Transverse colon (tissue), 4 donors: ENCODE data around the gene LYG1.

Experiments used
- POLR2A ChIP-seq: fragments of 450-650 bp; IDR thresholded peaks from one replicate; pipeline ENCODE4 v1.6.1; 2016; ENCODE audit warnings: antibody characterized with exemption, mild to moderate bottlenecking, moderate library complexity
- POLR2AphosphoS5 ChIP-seq, 3 donors: sonication (generic); formaldehyde crosslinking; IDR thresholded peaks; one replicate each; pipeline ENCODE4 v1.6.1; 2016; ENCODE audit warnings: antibody characterized with exemption in 3 of 3
- TF ChIP-seq, protein P1 (sequence below), 5 experiments: fragments of 200-600 bp in 3 of 5; fragments of 450-650 bp in 2 of 5; sonication (generic) in 3 of 5; IDR thresholded peaks; 1 replicate in 2 of 5; 2 replicates in 3 of 5; pipeline ENCODE4 v1.5.1; 2016 to 2017; ENCODE audit warnings: antibody characterized with exemption in 5 of 5, inconsistent platforms in 3 of 5, mild to moderate bottlenecking in 2 of 5, moderate library complexity in 1 of 5

DNA sequence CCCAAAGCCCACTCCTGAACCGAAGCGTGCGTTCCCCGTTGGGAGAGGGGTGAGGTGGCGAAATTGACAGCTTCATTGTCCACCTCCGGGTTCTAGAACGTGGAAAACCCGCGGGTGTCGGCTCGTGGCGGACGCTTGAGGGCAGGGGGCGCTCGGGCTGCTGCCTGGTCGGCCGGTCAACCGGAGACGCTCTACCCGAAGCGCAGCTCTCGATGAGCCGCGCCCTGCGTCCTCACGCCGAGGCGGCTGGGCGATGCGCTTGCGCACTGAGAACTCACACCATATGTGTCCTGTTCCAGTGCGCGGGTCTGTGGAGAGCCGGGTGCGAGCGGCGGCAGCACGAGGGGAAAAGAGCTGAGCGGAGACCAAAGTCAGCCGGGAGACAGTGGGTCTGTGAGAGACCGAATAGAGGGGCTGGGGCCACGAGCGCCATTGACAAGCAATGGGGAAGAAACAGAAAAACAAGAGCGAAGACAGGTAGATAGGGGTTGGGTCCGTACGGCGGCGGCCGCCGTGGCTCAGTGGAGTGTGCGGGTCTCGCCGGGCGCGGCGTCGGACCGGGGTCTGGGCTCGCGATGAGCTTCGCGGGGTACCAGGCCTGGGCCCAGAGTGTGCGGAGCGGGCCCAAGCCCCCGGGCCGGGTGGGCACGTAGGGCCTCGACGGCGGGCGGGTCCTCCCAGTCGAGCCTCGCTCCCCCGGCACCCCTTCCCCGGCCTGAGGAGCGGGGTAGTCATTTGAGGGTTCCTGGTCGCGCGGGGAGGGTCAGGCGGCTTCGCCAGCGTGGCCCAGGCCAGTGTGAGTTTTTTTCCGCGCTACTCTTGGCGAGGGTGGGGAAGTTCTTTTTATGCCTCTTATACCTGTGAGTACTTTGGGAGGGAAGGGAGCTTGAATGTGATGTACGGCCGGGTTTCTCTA is 36.4 kb upstream of the LYG1 start, which contains the start of gene EIF5B:
- peak; percentile 74 for TF ChIP-seq POLR2A
- TF ChIP-seq POLR2AphosphoS5 (IDR thresholded peaks at IDR 0.05): peak; percentile 86 to 93 (median 88)
- TF ChIP-seq, protein P1, sequence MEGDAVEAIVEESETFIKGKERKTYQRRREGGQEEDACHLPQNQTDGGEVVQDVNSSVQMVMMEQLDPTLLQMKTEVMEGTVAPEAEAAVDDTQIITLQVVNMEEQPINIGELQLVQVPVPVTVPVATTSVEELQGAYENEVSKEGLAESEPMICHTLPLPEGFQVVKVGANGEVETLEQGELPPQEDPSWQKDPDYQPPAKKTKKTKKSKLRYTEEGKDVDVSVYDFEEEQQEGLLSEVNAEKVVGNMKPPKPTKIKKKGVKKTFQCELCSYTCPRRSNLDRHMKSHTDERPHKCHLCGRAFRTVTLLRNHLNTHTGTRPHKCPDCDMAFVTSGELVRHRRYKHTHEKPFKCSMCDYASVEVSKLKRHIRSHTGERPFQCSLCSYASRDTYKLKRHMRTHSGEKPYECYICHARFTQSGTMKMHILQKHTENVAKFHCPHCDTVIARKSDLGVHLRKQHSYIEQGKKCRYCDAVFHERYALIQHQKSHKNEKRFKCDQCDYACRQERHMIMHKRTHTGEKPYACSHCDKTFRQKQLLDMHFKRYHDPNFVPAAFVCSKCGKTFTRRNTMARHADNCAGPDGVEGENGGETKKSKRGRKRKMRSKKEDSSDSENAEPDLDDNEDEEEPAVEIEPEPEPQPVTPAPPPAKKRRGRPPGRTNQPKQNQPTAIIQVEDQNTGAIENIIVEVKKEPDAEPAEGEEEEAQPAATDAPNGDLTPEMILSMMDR (IDR thresholded peaks at IDR 0.05): peak in 4 of 5 experiments; percentile 42 to 58 (median 54)
